Stimulated activated naive CD8-positive, alpha-beta T cell treated with anti-CD3 and anti-CD28 coated beads, Interleukin-15, amount 100 ng/mL, for 72 hours (primary cell): Measurements from ENCODE around the gene MACROD1.

ENCODE experiments used
- ATAC-seq: fragments of 150-1000 bp; cut with Tn5 transposase; 2 replicates; pipeline ENCODE4 v1.10.0; 2021; ENCODE audit warnings: mild to moderate bottlenecking, moderate library complexity
- DNase-seq, 2 donors: peaks; one replicate each; pipeline ENCODE4 v3.0.0; 2021 to 2022
- H3K27ac Mint-ChIP-seq, 2 donors: one replicate each; pipeline ENCODE4 v1.8.0; 2022; ENCODE audit warnings: mild to moderate bottlenecking in 2 of 2, mixed read lengths in 2 of 2, moderate library complexity in 2 of 2
- H3K27me3 Mint-ChIP-seq: one replicate; pipeline ENCODE4 v1.8.0; 2022; ENCODE audit warnings: mixed read lengths
- H3K4me1 Mint-ChIP-seq: one replicate; pipeline ENCODE4 v1.8.0; 2022; ENCODE audit warnings: mild to moderate bottlenecking, mixed read lengths
- H3K4me3 Mint-ChIP-seq, 2 donors: one replicate each; pipeline ENCODE4 v1.8.0; 2022; ENCODE audit warnings: mild to moderate bottlenecking in 2 of 2, mixed read lengths in 2 of 2, moderate library complexity in 1 of 2
- H3K9me3 Mint-ChIP-seq, 2 donors: one replicate each; pipeline ENCODE4 v1.8.0; 2022; ENCODE audit warnings: mixed read lengths in 2 of 2

MACROD1 gene

GRCh38 chr11:64028398-64029115 is 137.4 kb downstream of the MACROD1 start:
- peaks cover 40% of the 10 kb centered on the region for H3K27me3 Mint-ChIP-seq
- ATAC-seq = no peak
- peaks cover 20% of the 10 kb centered on the region for H3K4me1 Mint-ChIP-seq
- no peak overlapping the region for H3K27ac Mint-ChIP-seq
- no peak for DNase-seq
- no peak overlapping the region for H3K4me3 Mint-ChIP-seq
- H3K9me3 Mint-ChIP-seq = no peaks in the 10 kb centered on the region

- no peaks in the 10 kb centered on the region for H3K9me3 Mint-ChIP-seq
- no peak overlapping the region for H3K27ac Mint-ChIP-seq
- no peak overlapping the region for H3K4me3 Mint-ChIP-seq
- DNase-seq (no peak), ATAC-seq (no peak)
- H3K27me3 Mint-ChIP-seq = peaks cover 36% of the 10 kb centered on the region
- H3K4me1 Mint-ChIP-seq = peaks cover 20% of the 10 kb centered on the region
Measured at GRCh38 chr11:64027651-64028397, 138.1 kb downstream of the MACROD1 start.

GRCh38 chr11:64026575-64027205 is 139.2 kb downstream of the MACROD1 start:
- H3K4me3 Mint-ChIP-seq = no peak overlapping the region
- ATAC-seq (no peak), DNase-seq (no peak)
- H3K9me3 Mint-ChIP-seq = no peaks in the 10 kb centered on the region
- peaks cover 31% of the 10 kb centered on the region for H3K27me3 Mint-ChIP-seq
- peaks cover 20% of the 10 kb centered on the region for H3K4me1 Mint-ChIP-seq
- no peak overlapping the region for H3K27ac Mint-ChIP-seq

DNA sequence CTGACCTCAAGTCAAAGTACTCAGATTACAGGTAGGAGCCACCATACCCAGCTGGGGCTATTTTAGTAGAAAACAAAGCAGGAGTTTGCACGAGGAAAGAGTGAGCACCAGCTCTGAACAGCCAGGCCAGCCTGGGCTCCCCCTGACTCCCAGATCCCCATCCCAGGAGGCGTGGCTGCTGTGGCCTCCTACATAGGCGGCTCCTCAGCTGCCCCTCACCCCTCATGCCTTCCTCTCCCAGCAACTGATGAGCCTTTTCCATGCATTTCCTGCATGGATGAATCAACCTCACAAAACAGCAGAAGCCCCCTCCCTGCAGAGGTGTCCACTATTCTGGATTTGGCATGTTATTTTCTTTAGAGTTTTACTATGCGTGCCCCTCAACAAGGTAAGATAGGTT is 140.7 kb downstream of the MACROD1 start:
- peaks cover 20% of the 10 kb centered on the region for H3K4me1 Mint-ChIP-seq
- H3K4me3 Mint-ChIP-seq = no peak overlapping the region
- DNase-seq (no peak), ATAC-seq (no peak)
- H3K27me3 Mint-ChIP-seq = peaks cover 29% of the 10 kb centered on the region
- no peaks in the 10 kb centered on the region for H3K9me3 Mint-ChIP-seq
- no peak overlapping the region for H3K27ac Mint-ChIP-seq

- Mint-ChIP-seq H3K27me3 (peaks cover 19% of the 10 kb centered on the region), H3K4me1 (peaks cover 20% of the 10 kb centered on the region), H3K4me3 (no peak overlapping the region), H3K9me3 (no peaks in the 10 kb centered on the region), H3K27ac (no peak overlapping the region)
- DNase-seq (no peak), ATAC-seq (no peak)
Measured at GRCh38 chr11:64023712-64024710, 141.9 kb downstream of the MACROD1 start.

- Mint-ChIP-seq H3K9me3 (no peaks in the 10 kb centered on the region), H3K4me3 (no peak overlapping the region), H3K27ac (no peak overlapping the region), H3K4me1 (peaks cover 6% of the 10 kb centered on the region), H3K27me3 (peaks cover 8% of the 10 kb centered on the region)
- ATAC-seq = no peak
- no peak for DNase-seq
Measured at GRCh38 chr11:64022125-64022784, 143.7 kb downstream of the MACROD1 start.

DNA sequence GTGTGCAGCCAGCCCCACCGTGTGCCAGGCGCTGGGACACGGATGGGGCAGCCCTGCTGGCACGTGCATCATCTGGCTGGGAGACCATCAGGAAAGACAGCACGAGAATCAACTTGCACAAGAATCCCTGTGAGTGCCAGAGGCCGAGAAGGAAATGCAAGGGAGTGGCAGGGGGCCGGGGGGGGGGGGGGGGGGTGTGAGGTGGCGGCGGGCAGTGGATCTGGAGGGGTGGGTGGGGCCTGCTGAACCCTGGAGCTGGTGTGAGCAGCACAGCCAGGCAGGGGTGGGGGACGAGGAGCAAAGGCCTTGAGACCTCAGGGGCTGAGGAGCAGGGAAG is 144.2 kb downstream of the MACROD1 start:
- Mint-ChIP-seq H3K4me1 (peaks cover under 1% of the 10 kb centered on the region), H3K27ac (no peak overlapping the region), H3K27me3 (peaks cover 3% of the 10 kb centered on the region), H3K4me3 (no peak overlapping the region), H3K9me3 (no peaks in the 10 kb centered on the region)
- DNase-seq = no peak
- no peak for ATAC-seq

- no peak for ATAC-seq
- H3K27ac Mint-ChIP-seq = no peak overlapping the region
- no peak for DNase-seq
- H3K4me1 Mint-ChIP-seq = no peaks in the 10 kb centered on the region
- no peak overlapping the region for H3K4me3 Mint-ChIP-seq
- no peaks in the 10 kb centered on the region for H3K9me3 Mint-ChIP-seq
- no peaks in the 10 kb centered on the region for H3K27me3 Mint-ChIP-seq
Measured at GRCh38 chr11:64020976-64021756, 144.7 kb downstream of the MACROD1 start.

- Mint-ChIP-seq H3K4me3 (no peak overlapping the region), H3K27me3 (no peaks in the 10 kb centered on the region), H3K9me3 (no peaks in the 10 kb centered on the region), H3K4me1 (no peaks in the 10 kb centered on the region), H3K27ac (no peak overlapping the region)
- DNase-seq (no peak), ATAC-seq (no peak)
Measured at GRCh38 chr11:64019106-64020037, 146.5 kb downstream of the MACROD1 start.

DNA sequence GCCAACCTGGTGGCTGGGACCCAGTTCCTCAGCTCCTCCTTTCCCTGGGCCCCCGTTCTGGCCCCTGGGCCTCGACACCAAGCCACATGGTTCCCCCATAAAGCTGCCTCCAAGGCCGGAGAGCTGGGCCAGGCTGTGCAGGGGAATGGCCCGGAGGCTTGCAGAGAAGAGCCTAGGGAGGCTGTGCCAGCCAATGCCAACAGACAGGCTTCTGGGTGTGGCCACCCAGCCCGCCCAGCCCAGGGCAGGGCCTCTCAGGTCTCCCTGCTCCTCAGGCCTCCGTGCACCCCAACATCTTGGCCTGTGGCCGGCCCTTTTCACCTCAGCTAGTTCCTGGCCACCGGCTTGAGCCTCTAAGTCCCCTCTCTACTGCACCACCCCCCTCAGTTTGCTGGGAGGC is 147.6 kb downstream of the MACROD1 start:
- Mint-ChIP-seq H3K27ac (no peak overlapping the region), H3K27me3 (no peaks in the 10 kb centered on the region), H3K4me3 (no peak overlapping the region), H3K9me3 (no peaks in the 10 kb centered on the region), H3K4me1 (no peaks in the 10 kb centered on the region)
- DNase-seq (no peak), ATAC-seq (no peak)

DNA sequence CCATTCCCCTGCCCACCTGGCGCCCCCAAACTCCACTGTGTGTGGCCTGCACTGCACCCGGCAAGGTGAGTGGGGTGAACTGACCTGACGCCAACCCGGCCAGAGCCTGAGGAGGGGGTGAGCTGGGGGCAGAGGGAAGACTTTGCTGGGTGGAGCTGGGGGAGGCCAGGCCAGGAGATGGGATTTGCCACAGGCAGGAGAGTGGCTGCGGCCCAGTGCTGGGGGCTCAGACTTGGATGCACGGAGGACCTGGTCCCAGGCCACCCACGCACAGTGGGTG is 148.0 kb downstream of the MACROD1 start:
- H3K27me3 Mint-ChIP-seq = no peaks in the 10 kb centered on the region
- H3K27ac Mint-ChIP-seq = no peak overlapping the region
- ATAC-seq (no peak), DNase-seq (no peak)
- no peaks in the 10 kb centered on the region for H3K4me1 Mint-ChIP-seq
- no peaks in the 10 kb centered on the region for H3K9me3 Mint-ChIP-seq
- H3K4me3 Mint-ChIP-seq = no peak overlapping the region

DNA sequence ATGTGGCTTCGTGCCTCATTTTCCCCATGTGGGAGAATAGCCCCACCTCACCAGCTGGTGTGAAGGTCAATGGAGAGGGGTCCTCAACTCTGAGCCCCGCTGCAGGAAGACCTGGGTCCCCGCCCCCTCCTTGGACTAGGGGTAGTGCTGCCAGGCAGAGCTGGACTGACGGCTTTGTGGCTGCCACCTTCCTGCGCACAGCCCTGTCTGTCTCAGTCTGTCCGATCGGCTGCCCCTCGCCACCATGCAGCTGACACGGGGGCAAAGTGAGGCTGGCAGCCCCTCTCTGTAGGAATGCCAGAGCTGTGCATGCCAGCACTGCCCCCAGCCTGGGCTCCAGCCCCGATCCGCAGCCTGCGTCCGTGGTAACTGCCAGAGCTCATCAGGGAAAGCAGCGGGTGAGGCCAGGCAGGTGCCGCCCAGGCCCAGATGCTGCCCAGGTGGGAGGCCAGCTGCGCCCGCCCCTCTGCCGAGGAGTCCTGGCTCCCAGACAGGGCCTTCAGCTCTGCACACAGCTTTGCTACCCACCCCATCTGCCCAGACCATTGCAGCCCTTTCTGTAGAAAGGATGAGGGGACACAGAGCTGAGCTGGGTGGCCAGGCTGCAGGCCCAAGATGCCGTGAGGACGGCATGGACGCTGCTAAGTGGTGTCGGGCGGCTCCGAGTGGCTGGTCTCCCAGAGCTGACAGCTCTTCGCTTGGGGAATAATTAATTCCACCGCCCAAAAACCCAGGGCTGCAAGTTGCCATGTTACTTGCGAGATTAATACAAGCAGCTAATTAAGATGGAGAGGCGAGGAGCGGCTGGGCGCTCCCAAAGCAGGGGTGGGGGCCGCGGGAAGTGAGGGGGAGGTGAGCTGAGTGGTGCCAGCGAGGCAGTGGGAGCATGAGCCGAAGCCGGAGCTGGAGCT is 149.7 kb downstream of the MACROD1 start:
- H3K27ac Mint-ChIP-seq = no peak overlapping the region
- H3K4me3 Mint-ChIP-seq = no peak overlapping the region
- DNase-seq (no peak), ATAC-seq (no peak)
- no peaks in the 10 kb centered on the region for H3K4me1 Mint-ChIP-seq
- peaks cover 3% of the 10 kb centered on the region for H3K27me3 Mint-ChIP-seq
- peaks cover 0 to 6% of the 10 kb centered on the region in 2 donors for H3K9me3 Mint-ChIP-seq

- H3K27ac Mint-ChIP-seq = no peak overlapping the region
- no peak overlapping the region for H3K4me3 Mint-ChIP-seq
- no peak for ATAC-seq
- H3K27me3 Mint-ChIP-seq = peaks cover 9% of the 10 kb centered on the region
- DNase-seq = no peak
- H3K4me1 Mint-ChIP-seq = no peaks in the 10 kb centered on the region
- H3K9me3 Mint-ChIP-seq = peaks cover 5 to 13% of the 10 kb centered on the region in 2 donors
Measured at GRCh38 chr11:64015510-64015909, 150.4 kb downstream of the MACROD1 start.
